HepG2 (cell line): ENCODE results near the gene TPX2. TPM values are rescaled to one million over a fixed set of nuclear protein-coding genes. Genes with fewer than 3 reads are reported as not detected.

ENCODE experiments used
- GATA4 ChIP-seq: sonication (generic); IDR thresholded peaks from 2 replicates; pipeline ENCODE4 v1.6.1; 2016; ENCODE audit warnings: antibody characterized with exemption, low read depth, borderline replicate concordance
- IRX3 ChIP-seq: sonication (generic); formaldehyde crosslinking; IDR thresholded peaks from 2 replicates; pipeline ENCODE4 v1.8.1; 2023; ENCODE audit warnings: mild to moderate bottlenecking, low read depth, missing genetic modification reagents, borderline replicate concordance
- SMC3 ChIP-seq: IDR thresholded peaks from 2 replicates; pipeline ENCODE4 v1.6.1; 2011; ENCODE audit warnings: low read length, improper control_type of control experiment
- SP5 ChIP-seq: IDR thresholded peaks from 2 replicates; pipeline ENCODE4 v1.6.1; 2016; ENCODE audit warnings: low read depth, borderline replicate concordance
- TCF12 ChIP-seq, 2 experiments: fragments of 450-650 bp in 1 of 2; sonication (generic) in 1 of 2; formaldehyde crosslinking in 1 of 2; IDR thresholded peaks; 2 replicates each; pipeline versions ENCODE4 v1.6.1 to v1.8.0; 2017 to 2022; ENCODE audit warnings: antibody characterized with exemption in 1 of 2, mild to moderate bottlenecking in 1 of 2, missing genetic modification reagents in 1 of 2, moderate library complexity in 1 of 2
- TGIF2 ChIP-seq: IDR thresholded peaks from 2 replicates; pipeline ENCODE4 v1.6.1; 2016; ENCODE audit warnings: control low read depth, missing compliant biosample characterization
- XRCC5 ChIP-seq: fragments of 200-400 bp; formaldehyde crosslinking; optimal IDR thresholded peaks from 2 replicates; pipeline ENCODE3; 2017; ENCODE audit warnings: mild to moderate bottlenecking, low read length
- ZNF20 ChIP-seq: sonication (generic); formaldehyde crosslinking; IDR thresholded peaks from 2 replicates; pipeline ENCODE4 v1.4.0; 2020; ENCODE audit warnings: mild to moderate bottlenecking, moderate library complexity, missing genetic modification reagents
- ZNF251 ChIP-seq: sonication (generic); formaldehyde crosslinking; IDR thresholded peaks from 2 replicates; pipeline ENCODE4 v1.9.0; 2021; ENCODE audit warnings: mild to moderate bottlenecking, missing genetic modification reagents
- ZNF451 ChIP-seq: sonication (generic); formaldehyde crosslinking; IDR thresholded peaks from 2 replicates; pipeline ENCODE4 v1.5.0; 2020; ENCODE audit warnings: mild to moderate bottlenecking, missing genetic modification reagents
- ZNF747 ChIP-seq: sonication (generic); formaldehyde crosslinking; IDR thresholded peaks from 2 replicates; pipeline ENCODE4 v1.8.1; 2023; ENCODE audit warnings: missing genetic modification reagents, mild to moderate bottlenecking, borderline replicate concordance
- polyA plus RNA-seq, 8 experiments: library from polyadenylated mRNA; depleted of rRNA in 3 of 8; stranded (reverse) in 7 of 8; unstranded in 1 of 8; fragments of >200 nt; fragmentation: Illumina TruSeq in 4 of 8; extraction: Trizol in 4 of 8; gene quantifications; 2 replicates each; pipeline versions ENCODE4 v1.2.1 to v1.2.3, GENCODE V29; 2011 to 2016; ENCODE audit warnings: low read depth in 4 of 8, missing spikeins in 1 of 8, mixed read lengths in 1 of 8; ENCODE audit not compliant: insufficient read depth in 1 of 8
- total RNA-seq, 5 experiments: library from RNA; depleted of rRNA; stranded (reverse); fragments of >200 nt; fragmentation: Illumina TruSeq; extraction: Trizol; gene quantifications; 2 replicates each; pipeline ENCODE4 v1.2.3, GENCODE V29; 2016; ENCODE audit warnings: low read depth in 1 of 5
- TF ChIP-seq, protein P1 (sequence below): sonication (generic); formaldehyde crosslinking; IDR thresholded peaks from 2 replicates; pipeline ENCODE4 v1.4.0; 2020; ENCODE audit warnings: mild to moderate bottlenecking, missing genetic modification reagents
- TF ChIP-seq, protein P2 (sequence below): sonication (generic); formaldehyde crosslinking; IDR thresholded peaks from 2 replicates; pipeline ENCODE4 v1.8.1; 2022; ENCODE audit warnings: mild to moderate bottlenecking, missing genetic modification reagents
- TF ChIP-seq, protein P3 (sequence below): sonication (generic); formaldehyde crosslinking; IDR thresholded peaks from 2 replicates; pipeline ENCODE4 v1.5.0; 2020; ENCODE audit warnings: missing genetic modification reagents, mild to moderate bottlenecking, borderline replicate concordance
- TF ChIP-seq, protein P4 (sequence below): sonication (generic); formaldehyde crosslinking; IDR thresholded peaks from 2 replicates; pipeline ENCODE4 v1.9.0; 2022; ENCODE audit warnings: low read depth, missing genetic modification reagents
- TF ChIP-seq, protein P5 (sequence below): sonication (generic); formaldehyde crosslinking; conservative IDR thresholded peaks from 2 replicates; pipeline ENCODE4 v1.4.0; 2020; ENCODE audit warnings: missing genetic modification reagents

The TPX2 gene
- total and polyA plus RNA-seq, 2 of the 13 experiments (the other 11 are each of a cell fraction or from before 2014, with no cell fraction given) = 34.3 to 124 TPM

DNA sequence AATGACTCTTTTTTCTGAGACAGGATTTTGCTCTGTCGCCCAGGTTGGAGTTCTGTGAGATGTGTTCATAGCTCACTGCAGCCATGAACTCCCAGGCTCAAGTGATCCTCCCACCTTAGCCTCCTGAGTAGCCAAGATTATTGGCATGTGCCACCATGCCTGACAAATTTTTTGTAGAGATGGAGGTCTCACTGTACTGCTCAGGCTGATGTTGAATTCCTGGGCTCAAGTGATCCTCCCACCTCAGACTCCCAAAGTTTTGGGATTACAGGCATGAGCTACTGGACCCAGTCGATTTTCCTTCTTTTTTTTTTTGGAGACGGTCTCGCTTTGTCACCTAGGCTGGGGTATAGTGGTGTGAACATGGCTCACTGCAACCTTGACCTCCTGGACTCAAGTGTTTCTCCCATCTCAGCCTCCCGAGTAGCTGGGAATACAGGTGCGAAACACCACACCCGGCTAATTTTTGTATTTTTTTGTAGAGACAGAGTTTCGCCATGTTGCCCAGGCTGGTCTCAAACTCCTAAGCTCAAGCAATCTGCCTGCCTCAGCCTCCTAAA lies 40.8 kb upstream of the TPX2 start (continued):
- TF ChIP-seq, protein P1, sequence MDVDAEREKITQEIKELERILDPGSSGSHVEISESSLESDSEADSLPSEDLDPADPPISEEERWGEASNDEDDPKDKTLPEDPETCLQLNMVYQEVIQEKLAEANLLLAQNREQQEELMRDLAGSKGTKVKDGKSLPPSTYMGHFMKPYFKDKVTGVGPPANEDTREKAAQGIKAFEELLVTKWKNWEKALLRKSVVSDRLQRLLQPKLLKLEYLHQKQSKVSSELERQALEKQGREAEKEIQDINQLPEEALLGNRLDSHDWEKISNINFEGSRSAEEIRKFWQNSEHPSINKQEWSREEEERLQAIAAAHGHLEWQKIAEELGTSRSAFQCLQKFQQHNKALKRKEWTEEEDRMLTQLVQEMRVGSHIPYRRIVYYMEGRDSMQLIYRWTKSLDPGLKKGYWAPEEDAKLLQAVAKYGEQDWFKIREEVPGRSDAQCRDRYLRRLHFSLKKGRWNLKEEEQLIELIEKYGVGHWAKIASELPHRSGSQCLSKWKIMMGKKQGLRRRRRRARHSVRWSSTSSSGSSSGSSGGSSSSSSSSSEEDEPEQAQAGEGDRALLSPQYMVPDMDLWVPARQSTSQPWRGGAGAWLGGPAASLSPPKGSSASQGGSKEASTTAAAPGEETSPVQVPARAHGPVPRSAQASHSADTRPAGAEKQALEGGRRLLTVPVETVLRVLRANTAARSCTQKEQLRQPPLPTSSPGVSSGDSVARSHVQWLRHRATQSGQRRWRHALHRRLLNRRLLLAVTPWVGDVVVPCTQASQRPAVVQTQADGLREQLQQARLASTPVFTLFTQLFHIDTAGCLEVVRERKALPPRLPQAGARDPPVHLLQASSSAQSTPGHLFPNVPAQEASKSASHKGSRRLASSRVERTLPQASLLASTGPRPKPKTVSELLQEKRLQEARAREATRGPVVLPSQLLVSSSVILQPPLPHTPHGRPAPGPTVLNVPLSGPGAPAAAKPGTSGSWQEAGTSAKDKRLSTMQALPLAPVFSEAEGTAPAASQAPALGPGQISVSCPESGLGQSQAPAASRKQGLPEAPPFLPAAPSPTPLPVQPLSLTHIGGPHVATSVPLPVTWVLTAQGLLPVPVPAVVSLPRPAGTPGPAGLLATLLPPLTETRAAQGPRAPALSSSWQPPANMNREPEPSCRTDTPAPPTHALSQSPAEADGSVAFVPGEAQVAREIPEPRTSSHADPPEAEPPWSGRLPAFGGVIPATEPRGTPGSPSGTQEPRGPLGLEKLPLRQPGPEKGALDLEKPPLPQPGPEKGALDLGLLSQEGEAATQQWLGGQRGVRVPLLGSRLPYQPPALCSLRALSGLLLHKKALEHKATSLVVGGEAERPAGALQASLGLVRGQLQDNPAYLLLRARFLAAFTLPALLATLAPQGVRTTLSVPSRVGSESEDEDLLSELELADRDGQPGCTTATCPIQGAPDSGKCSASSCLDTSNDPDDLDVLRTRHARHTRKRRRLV (CRISPR knock-in tag) = no peak
- TF ChIP-seq ZNF20 = no peak
- TF ChIP-seq, protein P2, sequence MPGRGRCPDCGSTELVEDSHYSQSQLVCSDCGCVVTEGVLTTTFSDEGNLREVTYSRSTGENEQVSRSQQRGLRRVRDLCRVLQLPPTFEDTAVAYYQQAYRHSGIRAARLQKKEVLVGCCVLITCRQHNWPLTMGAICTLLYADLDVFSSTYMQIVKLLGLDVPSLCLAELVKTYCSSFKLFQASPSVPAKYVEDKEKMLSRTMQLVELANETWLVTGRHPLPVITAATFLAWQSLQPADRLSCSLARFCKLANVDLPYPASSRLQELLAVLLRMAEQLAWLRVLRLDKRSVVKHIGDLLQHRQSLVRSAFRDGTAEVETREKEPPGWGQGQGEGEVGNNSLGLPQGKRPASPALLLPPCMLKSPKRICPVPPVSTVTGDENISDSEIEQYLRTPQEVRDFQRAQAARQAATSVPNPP (CRISPR knock-in tag) = no peak
- TF ChIP-seq, protein P3, sequence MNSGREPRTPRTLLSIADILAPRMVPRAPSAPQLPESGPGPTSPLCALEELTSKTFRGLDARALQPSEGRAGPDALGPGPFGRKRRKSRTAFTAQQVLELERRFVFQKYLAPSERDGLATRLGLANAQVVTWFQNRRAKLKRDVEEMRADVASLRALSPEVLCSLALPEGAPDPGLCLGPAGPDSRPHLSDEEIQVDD = no peak
- TF ChIP-seq TCF12 (IDR thresholded peaks at IDR 0.05) = no peak
- TF ChIP-seq TCF12 (CRISPR knock-in tag; IDR thresholded peaks at IDR 0.05) = peak; percentile 76; the same call in 1 of the 2 replicates
- TF ChIP-seq, protein P4, sequence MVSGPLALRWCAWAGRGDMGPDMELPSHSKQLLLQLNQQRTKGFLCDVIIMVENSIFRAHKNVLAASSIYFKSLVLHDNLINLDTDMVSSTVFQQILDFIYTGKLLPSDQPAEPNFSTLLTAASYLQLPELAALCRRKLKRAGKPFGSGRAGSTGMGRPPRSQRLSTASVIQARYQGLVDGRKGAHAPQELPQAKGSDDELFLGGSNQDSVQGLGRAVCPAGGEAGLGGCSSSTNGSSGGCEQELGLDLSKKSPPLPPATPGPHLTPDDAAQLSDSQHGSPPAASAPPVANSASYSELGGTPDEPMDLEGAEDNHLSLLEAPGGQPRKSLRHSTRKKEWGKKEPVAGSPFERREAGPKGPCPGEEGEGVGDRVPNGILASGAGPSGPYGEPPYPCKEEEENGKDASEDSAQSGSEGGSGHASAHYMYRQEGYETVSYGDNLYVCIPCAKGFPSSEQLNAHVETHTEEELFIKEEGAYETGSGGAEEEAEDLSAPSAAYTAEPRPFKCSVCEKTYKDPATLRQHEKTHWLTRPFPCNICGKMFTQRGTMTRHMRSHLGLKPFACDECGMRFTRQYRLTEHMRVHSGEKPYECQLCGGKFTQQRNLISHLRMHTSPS (CRISPR knock-in tag) = no peak
- no peak for TF ChIP-seq ZNF747 (CRISPR knock-in tag)
- TF ChIP-seq GATA4 = no peak
- no peak for TF ChIP-seq XRCC5
- TF ChIP-seq, protein P5, sequence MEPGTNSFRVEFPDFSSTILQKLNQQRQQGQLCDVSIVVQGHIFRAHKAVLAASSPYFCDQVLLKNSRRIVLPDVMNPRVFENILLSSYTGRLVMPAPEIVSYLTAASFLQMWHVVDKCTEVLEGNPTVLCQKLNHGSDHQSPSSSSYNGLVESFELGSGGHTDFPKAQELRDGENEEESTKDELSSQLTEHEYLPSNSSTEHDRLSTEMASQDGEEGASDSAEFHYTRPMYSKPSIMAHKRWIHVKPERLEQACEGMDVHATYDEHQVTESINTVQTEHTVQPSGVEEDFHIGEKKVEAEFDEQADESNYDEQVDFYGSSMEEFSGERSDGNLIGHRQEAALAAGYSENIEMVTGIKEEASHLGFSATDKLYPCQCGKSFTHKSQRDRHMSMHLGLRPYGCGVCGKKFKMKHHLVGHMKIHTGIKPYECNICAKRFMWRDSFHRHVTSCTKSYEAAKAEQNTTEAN (CRISPR knock-in tag) = no peak
- TF ChIP-seq ZNF251 (CRISPR knock-in tag) = no peak
- TF ChIP-seq SP5 (CRISPR knock-in tag) = no peak
- TF ChIP-seq ZNF451 (CRISPR knock-in tag) = 0 out of 2 replicates have a peak, but pooled peaks have one; percentile 63
- no peak for TF ChIP-seq TGIF2 (CRISPR knock-in tag)
- TF ChIP-seq IRX3 (CRISPR knock-in tag) = no peak
- no peak for TF ChIP-seq SMC3
